Measurements from ENCODE around the gene ZNF362.

ZNF362 gene

DNA sequence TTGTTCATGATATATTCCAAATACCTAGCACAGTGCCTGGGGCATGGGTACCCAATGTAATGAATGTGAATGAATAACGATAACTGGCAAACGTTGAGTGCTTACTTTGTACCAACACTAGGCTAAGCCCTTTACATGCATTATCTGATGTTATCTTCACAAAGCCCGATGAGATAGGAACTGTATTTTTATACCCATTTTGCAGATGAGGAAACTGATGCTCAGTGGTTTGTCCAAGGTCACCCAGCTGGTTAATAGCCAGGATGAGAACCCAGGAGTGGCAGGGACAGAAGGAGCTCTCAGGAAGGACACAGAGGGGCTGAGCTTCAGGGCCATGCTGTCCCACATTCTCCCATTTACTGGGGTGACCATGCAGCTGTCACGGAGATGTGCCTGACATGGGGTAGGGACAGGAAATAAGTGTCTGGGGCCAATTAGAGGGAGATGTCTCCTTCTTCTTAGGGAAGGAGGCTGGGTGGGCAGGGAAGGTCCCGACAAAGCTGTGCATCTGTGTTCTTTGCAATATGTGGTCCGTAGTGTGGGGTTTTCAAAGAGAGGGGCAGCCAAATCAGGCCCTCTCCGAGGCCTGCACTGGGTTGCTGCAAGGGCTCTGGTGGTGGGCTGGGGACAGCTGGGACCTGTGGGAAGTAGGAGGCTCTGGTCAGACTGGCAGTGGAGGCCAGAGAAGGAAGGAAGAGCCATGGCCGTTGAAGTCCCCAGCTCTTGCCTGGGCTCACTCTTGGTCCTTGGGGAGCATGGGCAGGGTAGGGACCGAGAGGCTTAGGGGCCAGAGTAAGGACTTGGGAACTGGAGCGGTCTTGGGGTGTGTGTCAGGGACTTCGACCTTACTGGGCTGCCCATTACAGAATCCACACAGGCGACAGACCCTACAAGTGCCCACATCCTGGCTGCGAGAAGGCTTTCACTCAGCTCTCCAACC, 38.0 kb downstream of the ZNF362 start:
- DNase-seq (ENCODE audit: low read depth): no peak
- H3K4me3 ChIP-seq (ENCODE audit: low read length): no peak overlapping the region
- TF ChIP-seq, protein P1, sequence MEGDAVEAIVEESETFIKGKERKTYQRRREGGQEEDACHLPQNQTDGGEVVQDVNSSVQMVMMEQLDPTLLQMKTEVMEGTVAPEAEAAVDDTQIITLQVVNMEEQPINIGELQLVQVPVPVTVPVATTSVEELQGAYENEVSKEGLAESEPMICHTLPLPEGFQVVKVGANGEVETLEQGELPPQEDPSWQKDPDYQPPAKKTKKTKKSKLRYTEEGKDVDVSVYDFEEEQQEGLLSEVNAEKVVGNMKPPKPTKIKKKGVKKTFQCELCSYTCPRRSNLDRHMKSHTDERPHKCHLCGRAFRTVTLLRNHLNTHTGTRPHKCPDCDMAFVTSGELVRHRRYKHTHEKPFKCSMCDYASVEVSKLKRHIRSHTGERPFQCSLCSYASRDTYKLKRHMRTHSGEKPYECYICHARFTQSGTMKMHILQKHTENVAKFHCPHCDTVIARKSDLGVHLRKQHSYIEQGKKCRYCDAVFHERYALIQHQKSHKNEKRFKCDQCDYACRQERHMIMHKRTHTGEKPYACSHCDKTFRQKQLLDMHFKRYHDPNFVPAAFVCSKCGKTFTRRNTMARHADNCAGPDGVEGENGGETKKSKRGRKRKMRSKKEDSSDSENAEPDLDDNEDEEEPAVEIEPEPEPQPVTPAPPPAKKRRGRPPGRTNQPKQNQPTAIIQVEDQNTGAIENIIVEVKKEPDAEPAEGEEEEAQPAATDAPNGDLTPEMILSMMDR (IDR thresholded peaks at IDR 0.05; ENCODE audit: insufficient read depth, low read depth, low read length, missing control alignments): no peak

GRCh38 chr1:33295023-33295422, 38.7 kb downstream of the ZNF362 start:
- DNase-seq (ENCODE audit: low read depth): no peak
- TF ChIP-seq, protein P1 (IDR thresholded peaks at IDR 0.05; ENCODE audit: insufficient read depth, low read depth, low read length, missing control alignments): no peak
- H3K4me3 ChIP-seq (ENCODE audit: low read length): no peak overlapping the region

DNA sequence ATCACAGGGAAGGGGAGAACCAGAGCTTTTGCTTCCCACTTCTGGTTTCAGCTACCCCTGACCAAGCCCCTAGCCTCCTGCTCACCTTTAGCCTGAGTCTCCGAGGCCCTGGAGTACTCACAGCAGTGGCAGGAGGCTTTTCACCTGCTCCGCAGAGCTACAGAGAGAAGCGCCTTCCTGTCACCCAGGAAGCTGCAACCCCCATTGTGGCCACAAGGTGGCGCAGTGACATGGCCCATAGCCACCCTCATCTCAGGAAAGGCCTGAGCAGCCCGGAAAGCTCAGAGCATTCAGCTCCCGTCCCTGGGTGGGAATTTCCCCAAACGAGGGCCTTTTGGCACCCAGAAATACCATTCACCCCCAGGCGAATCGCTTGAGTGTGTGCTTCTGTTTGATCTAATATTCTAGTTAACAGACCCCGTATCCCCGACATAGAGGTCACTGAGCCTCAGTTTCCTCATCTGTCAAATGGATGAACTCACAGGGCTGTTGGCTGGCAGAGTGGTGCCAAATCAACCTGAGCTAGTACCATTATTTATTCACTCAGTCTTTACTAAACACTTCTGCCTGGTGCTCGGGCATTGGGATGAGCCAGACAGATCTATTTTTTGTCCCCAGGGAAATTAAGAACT, 39.3 kb downstream of the ZNF362 start:
- no peak overlapping the region for H3K4me3 ChIP-seq (ENCODE audit: low read length)
- TF ChIP-seq, protein P1 (IDR thresholded peaks at IDR 0.05; ENCODE audit: insufficient read depth, low read depth, low read length, missing control alignments): peak; percentile 96
- peak; percentile 81 for DNase-seq (ENCODE audit: low read depth)

- TF ChIP-seq, protein P1 (IDR thresholded peaks at IDR 0.05; ENCODE audit: insufficient read depth, low read depth, low read length, missing control alignments): no peak
- no peak for DNase-seq (ENCODE audit: low read depth)
- H3K4me3 ChIP-seq (ENCODE audit: low read length): no peak overlapping the region
These were observed 39.8 kb downstream of the ZNF362 start for GRCh38 chr1:33296082-33296458.

GRCh38 chr1:33296824-33297223, 40.5 kb downstream of the ZNF362 start:
- H3K4me3 ChIP-seq (ENCODE audit: low read length): no peak overlapping the region
- no peak for DNase-seq (ENCODE audit: low read depth)
- TF ChIP-seq, protein P1 (IDR thresholded peaks at IDR 0.05; ENCODE audit: insufficient read depth, low read depth, low read length, missing control alignments): no peak

- TF ChIP-seq, protein P1 (IDR thresholded peaks at IDR 0.05; ENCODE audit: insufficient read depth, low read depth, low read length, missing control alignments): no peak
- H3K4me3 ChIP-seq (ENCODE audit: low read length): no peak overlapping the region
- no peak for DNase-seq (ENCODE audit: low read depth)
These were observed 41.8 kb downstream of the ZNF362 start for GRCh38 chr1:33297911-33298622.
